Upper lobe of right lung (tissue), 1 donor: ENCODE data around the gene GLRX2. TPM values are rescaled to one million over a fixed set of nuclear protein-coding genes. Genes with fewer than 3 reads are reported as not detected.
"Not testable (repeated sequence)": the region's sequence is repeated elsewhere in the genome, so short reads cannot be mapped to it uniquely, and the experiment has no call there.

Experiments used
- ATAC-seq: fragments of 200-7000 bp; cut with Tn5 transposase; one replicate; pipeline ENCODE4 v1.9.1; 2020; ENCODE audit warnings: mild to moderate bottlenecking, moderate library complexity
- DNase-seq: peaks from one replicate; pipeline ENCODE4 v3.0.0-alpha.2; 2020
- H3K27ac ChIP-seq: fragments of 200-600 bp; one replicate; pipeline ENCODE4 v1.8.0; 2022
- H3K27me3 ChIP-seq: fragments of 200-600 bp; one replicate; pipeline ENCODE4 v1.8.0; 2022; ENCODE audit warnings: mild to moderate bottlenecking
- H3K36me3 ChIP-seq: fragments of 200-600 bp; one replicate; pipeline ENCODE4 v1.8.0; 2022
- H3K4me1 ChIP-seq: fragments of 200-600 bp; one replicate; pipeline ENCODE4 v1.8.0; 2022
- H3K4me3 ChIP-seq: fragments of 200-600 bp; one replicate; pipeline ENCODE4 v1.8.0; 2022; ENCODE audit warnings: mild to moderate bottlenecking
- H3K9me3 ChIP-seq: fragments of 200-600 bp; one replicate; pipeline ENCODE4 v1.8.0; 2022
- CTCF ChIP-seq: fragments of 200-600 bp; IDR thresholded peaks from one replicate; pipeline ENCODE4 v1.8.0; 2022; ENCODE audit warnings: antibody characterized with exemption
- intact Hi-C: fragments of 100-400 bp; cut with DNase I; formaldehyde crosslinking; loops from one replicate; pipeline ENCODE4 v1.11.0; 2022
- total RNA-seq: library from RNA; stranded (reverse); fragmentation: NEBNext Ultra II Directional; extraction: Animal tissue kit (Norgen Biotek cat#: 25700); gene quantifications from one replicate; pipeline ENCODE4 v1.2.1, GENCODE V29; 2021
- donor health status: DM: no; HTN: yes; CAD: no; lungs with severe emphysema.

The GLRX2 gene
- total RNA-seq, 1 donor from 2014 or later = 19.0 TPM

DNA sequence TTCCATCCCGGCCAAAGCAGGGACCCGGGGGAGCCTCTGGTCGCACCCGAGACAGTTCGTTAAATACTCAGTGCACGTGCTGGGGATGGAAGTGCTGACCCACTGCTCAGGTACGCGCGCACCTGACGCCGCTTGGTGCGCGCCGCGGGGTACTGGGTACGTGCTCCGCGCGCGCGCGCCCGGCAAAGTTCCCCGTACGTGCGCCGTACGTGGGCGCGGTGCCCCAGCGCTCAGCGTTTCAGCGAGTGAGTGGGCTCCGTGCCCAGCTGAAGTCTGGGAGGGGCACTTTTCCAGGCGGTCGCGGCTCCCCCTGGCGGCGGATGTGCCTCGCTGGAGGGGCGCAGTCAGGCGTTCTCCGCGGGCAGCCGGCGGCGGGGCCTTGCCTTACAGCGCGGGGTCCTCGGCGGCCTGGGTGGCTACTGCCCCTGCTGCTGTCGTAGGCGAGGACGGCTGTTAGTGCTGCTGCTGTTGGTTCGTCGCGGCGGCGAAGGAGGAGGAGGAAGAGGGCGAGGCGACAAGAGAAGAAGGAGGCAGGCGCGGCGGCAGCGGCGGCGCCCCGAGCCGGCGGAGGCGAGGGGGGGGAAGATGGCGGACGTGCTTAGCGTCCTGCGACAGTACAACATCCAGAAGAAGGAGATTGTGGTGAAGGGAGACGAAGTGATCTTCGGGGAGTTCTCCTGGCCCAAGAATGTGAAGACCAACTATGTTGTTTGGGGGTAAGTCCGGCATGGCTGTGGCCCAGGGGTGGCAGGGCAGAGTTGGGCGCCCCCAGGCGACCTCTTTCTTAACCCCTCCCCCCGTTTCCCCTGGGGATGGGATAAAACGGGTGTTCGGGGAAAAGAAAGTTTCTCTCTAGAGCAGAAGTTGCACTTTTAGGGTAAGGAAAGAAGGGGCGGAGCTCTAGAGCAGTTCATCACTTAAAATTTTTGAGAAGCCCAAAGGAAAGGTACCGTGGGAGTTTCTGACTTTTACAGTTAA, 16.7 kb upstream of the GLRX2 start, which contains the start of gene CDC73:
TSS of gene CDC73 (plus strand) at position 416 of the 978 bp plus-strand sequence. CDS start at position 586, 170 bp downstream.
- Histone ChIP-seq H3K27ac (peak within 1 kb of the TSS; percentile 96), H3K4me3 (peak within 1 kb of the TSS; percentile 87), H3K36me3 (peaks cover 14% of the 10 kb centered on the region), H3K9me3 (no peaks in the 10 kb centered on the region), H3K4me1 (peaks cover 27% of the 10 kb centered on the region), H3K27me3 (no peaks in the 10 kb centered on the region)
- intact Hi-C loops = no loop called here
- TF ChIP-seq CTCF = peak; percentile 89
- peak; percentile 99 for ATAC-seq
- DNase-seq = peak; percentile 99

- ATAC-seq = no peak
- Histone ChIP-seq H3K27me3 (no peaks in the 10 kb centered on the region), H3K4me1 (peaks cover 18% of the 10 kb centered on the region), H3K27ac (no peak overlapping the region), H3K9me3 (no peaks in the 10 kb centered on the region), H3K36me3 (peaks cover 8% of the 10 kb centered on the region), H3K4me3 (peak overlapping the region; percentile 87)
- TF ChIP-seq CTCF = no peak
- intact Hi-C loops = no loop called here
- DNase-seq = no peak
These were observed 15.5 kb upstream of the GLRX2 start for GRCh38 chr1:193120604-193121166.

- no peak for TF ChIP-seq CTCF
- no peaks in the 10 kb centered on the region for H3K36me3 ChIP-seq
- H3K27ac ChIP-seq = no peak overlapping the region
- H3K9me3 ChIP-seq = no peaks in the 10 kb centered on the region
- H3K4me1 ChIP-seq = peaks cover 12% of the 10 kb centered on the region
- ATAC-seq (no peak), DNase-seq (no peak)
- intact Hi-C loops = no loop called here
- no peaks in the 10 kb centered on the region for H3K27me3 ChIP-seq
- no peak overlapping the region for H3K4me3 ChIP-seq
These were observed 13.9 kb upstream of the GLRX2 start for GRCh38 chr1:193118803-193119730.

- no peak overlapping the region for H3K4me3 ChIP-seq
- no peaks in the 10 kb centered on the region for H3K36me3 ChIP-seq
- no peak for ATAC-seq
- no peaks in the 10 kb centered on the region for H3K9me3 ChIP-seq
- no peak overlapping the region for H3K27ac ChIP-seq
- intact Hi-C loops = no loop called here
- peaks cover 3% of the 10 kb centered on the region for H3K4me1 ChIP-seq
- no peak for DNase-seq
- no peaks in the 10 kb centered on the region for H3K27me3 ChIP-seq
- no peak for TF ChIP-seq CTCF
These were observed 13.0 kb upstream of the GLRX2 start for GRCh38 chr1:193118194-193118593.

DNA sequence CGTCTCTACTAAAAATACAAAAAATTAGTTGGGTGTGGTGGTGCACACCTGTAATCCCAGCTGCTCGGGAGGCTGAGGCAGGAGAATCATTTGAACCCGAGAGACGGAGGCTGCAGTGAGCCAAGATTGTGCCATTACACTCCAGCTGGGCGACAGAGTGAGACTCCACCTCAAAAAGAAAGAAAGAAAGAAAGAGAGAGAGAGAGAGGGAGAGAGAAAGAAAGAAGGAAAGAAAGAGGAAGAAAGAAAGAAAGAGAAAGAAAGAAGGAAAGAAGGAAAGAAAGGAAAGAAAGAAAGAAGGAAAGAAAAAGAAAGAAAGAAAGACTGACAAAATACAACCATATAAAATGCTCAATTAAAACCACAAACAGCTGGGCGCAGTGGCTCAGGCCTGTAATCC, 12.0 kb upstream of the GLRX2 start:
- intact Hi-C loops, DNase-seq, H3K36me3 ChIP-seq, H3K4me3 ChIP-seq, H3K9me3 ChIP-seq, H3K4me1 ChIP-seq, H3K27ac ChIP-seq, H3K27me3 ChIP-seq, ATAC-seq: not testable (repeated sequence)
